ENCODE results near the gene HOXD1. TPM values are rescaled to one million over a fixed set of nuclear protein-coding genes. Genes with fewer than 3 reads are reported as not detected.

HOXD1 gene
- total and polyA plus RNA-seq, 2 of the 4 experiments (the other 2 are of a cell fraction) = not detected

DNA sequence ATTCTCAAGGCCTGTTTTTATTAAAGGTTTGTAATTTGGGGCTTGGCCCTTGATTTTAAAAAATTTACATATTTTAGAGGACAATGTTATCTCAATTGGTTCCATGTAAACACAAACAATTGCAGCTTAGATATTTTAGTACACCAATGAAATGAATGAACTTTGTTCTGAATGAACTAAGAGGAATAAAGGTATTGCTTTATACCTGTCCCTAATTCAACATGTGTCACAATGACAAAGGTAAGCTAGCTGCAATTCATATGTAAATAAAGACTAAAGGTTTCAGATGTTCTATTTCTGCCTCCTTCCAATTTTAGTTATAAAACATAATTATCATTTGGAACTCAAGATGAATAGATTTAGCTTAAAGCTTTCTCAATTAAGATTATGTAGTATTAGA, 11.4 kb downstream of the HOXD1 start:
- Histone ChIP-seq H3K9me1 (ENCODE audit: insufficient read depth, low read length) (no peaks in the 10 kb centered on the region), H4K91ac (ENCODE audit: insufficient read depth, low read depth, low read length) (no peak overlapping the region), H3K4me2 (ENCODE audit: low read depth, low read length) (no peak overlapping the region), H2BK120ac (ENCODE audit: low read depth, low read length) (no peak overlapping the region), H2AK5ac (ENCODE audit: low read depth, low read length) (no peak overlapping the region), H3K4ac (ENCODE audit: low read depth, low read length) (no peak overlapping the region), H3K36me3 (ENCODE audit: control insufficient read depth, insufficient read depth, low read length) (no peaks in the 10 kb centered on the region), H2AFZ (replicated peaks; ENCODE audit: low read length, poor library complexity) (no peak overlapping the region), H3K27me3 (ENCODE audit: control insufficient read depth, insufficient read depth, low read length) (peaks cover 2% of the 10 kb centered on the region; the same call in 1 of the 2 replicates), H3K9ac (ENCODE audit: low read depth, low read length) (no peak overlapping the region), H3K14ac (replicated peaks; ENCODE audit: low read depth, low read length) (no peak overlapping the region), H3K4me3 (ENCODE audit: insufficient read depth, low read depth, low read length) (no peak overlapping the region), H3K9me3 (ENCODE audit: control insufficient read depth, insufficient read depth, low read length) (no peaks in the 10 kb centered on the region), H2BK15ac (ENCODE audit: low read depth, low read length) (no peak overlapping the region), H4K20me1 (ENCODE audit: insufficient read depth, low read length) (no peaks in the 10 kb centered on the region), H4K8ac (ENCODE audit: low read depth in 2 of 2, low read length in 2 of 2) (no peak overlapping the region), H4K5ac (ENCODE audit: low read depth, low read length) (no peak overlapping the region), H3K18ac (ENCODE audit: low read depth, low read length) (no peak overlapping the region), H2BK5ac (ENCODE audit: low read depth, low read length, poor library complexity, severe bottlenecking) (no peak overlapping the region), H3K4me1 (ENCODE audit: control insufficient read depth, insufficient read depth, low read length) (no peaks in the 10 kb centered on the region), H2BK20ac (ENCODE audit: low read depth, low read length) (no peak overlapping the region), H3K23ac (ENCODE audit: low read depth, low read length) (no peak overlapping the region), H3K79me1 (ENCODE audit: low read depth in 1 of 2, low read length in 2 of 2) (no peaks in the 10 kb centered on the region), H3K56ac (ENCODE audit: extremely low read depth, insufficient read depth, low read length) (no peak overlapping the region), H2AK9ac (replicated peaks; ENCODE audit: low read depth, low read length, poor library complexity) (no peak overlapping the region), H3K27ac (ENCODE audit: insufficient read depth, low read length) (no peak overlapping the region)
- CTCF ChIA-PET = interaction anchor here (0.6 to 0.7 kb wide), 3 partner anchors 38 to 465 kb away, joined by 3 to 4 read pairs (median 3); no protein-coding TSS in a partner anchor
- DNase-seq (no peak), ATAC-seq (ENCODE audit: low read depth) (no peak)
- no TSS peak for BruUV-seq (replicated peaks)
- in situ Hi-C loops (cut with MboI; ENCODE audit: low sequenced_read_pairs) (no loop called here), dilution Hi-C loops (cut with HindIII; ENCODE audit: low sequenced_read_pairs, unreplicated experiment) (no loop called here), intact Hi-C loops (cut with micrococcal nuclease) (no loop called here)
- POLR2A ChIA-PET (ENCODE audit: unreplicated experiment) = no interaction called here
- TF ChIP-seq POLR2A (IDR thresholded peaks at IDR 0.05; ENCODE audit: low read depth, low read length) (no peak), RFX5 (IDR thresholded peaks at IDR 0.05; ENCODE audit: low read depth, low read length) (no peak), BHLHE40 (IDR thresholded peaks at IDR 0.05; ENCODE audit: low read depth, low read length) (no peak), SMC3 (IDR thresholded peaks at IDR 0.05; ENCODE audit: low read depth, low read length) (no peak), MAFK (IDR thresholded peaks at IDR 0.05; ENCODE audit: low read depth, low read length) (no peak), NFE2L2 (IDR thresholded peaks at IDR 0.05; ENCODE audit: low read depth, low read length) (no peak), CHD1 (IDR thresholded peaks at IDR 0.05; ENCODE audit: low read depth, low read length) (no peak), RAD21 (IDR thresholded peaks at IDR 0.05; ENCODE audit: low read length) (no peak), RCOR1 (IDR thresholded peaks at IDR 0.05; ENCODE audit: insufficient replicate concordance, low read length) (no peak), MAZ (IDR thresholded peaks at IDR 0.05; ENCODE audit: borderline replicate concordance, low read depth, low read length) (no peak), MXI1 (IDR thresholded peaks at IDR 0.05; ENCODE audit: borderline replicate concordance, low read depth, low read length) (no peak), CEBPB (IDR thresholded peaks at IDR 0.05; ENCODE audit: low read depth, low read length) (no peak), FOS (IDR thresholded peaks at IDR 0.05; ENCODE audit: low read depth, low read length) (no peak)
- TF ChIP-seq, protein P1, sequence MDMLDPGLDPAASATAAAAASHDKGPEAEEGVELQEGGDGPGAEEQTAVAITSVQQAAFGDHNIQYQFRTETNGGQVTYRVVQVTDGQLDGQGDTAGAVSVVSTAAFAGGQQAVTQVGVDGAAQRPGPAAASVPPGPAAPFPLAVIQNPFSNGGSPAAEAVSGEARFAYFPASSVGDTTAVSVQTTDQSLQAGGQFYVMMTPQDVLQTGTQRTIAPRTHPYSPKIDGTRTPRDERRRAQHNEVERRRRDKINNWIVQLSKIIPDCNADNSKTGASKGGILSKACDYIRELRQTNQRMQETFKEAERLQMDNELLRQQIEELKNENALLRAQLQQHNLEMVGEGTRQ (IDR thresholded peaks at IDR 0.05; ENCODE audit: low read depth, low read length) = no peak
- TF ChIP-seq, protein P2, sequence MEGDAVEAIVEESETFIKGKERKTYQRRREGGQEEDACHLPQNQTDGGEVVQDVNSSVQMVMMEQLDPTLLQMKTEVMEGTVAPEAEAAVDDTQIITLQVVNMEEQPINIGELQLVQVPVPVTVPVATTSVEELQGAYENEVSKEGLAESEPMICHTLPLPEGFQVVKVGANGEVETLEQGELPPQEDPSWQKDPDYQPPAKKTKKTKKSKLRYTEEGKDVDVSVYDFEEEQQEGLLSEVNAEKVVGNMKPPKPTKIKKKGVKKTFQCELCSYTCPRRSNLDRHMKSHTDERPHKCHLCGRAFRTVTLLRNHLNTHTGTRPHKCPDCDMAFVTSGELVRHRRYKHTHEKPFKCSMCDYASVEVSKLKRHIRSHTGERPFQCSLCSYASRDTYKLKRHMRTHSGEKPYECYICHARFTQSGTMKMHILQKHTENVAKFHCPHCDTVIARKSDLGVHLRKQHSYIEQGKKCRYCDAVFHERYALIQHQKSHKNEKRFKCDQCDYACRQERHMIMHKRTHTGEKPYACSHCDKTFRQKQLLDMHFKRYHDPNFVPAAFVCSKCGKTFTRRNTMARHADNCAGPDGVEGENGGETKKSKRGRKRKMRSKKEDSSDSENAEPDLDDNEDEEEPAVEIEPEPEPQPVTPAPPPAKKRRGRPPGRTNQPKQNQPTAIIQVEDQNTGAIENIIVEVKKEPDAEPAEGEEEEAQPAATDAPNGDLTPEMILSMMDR (conservative IDR thresholded peaks at IDR 0.05; ENCODE audit: low read depth, low read length) = no peak
- TF ChIP-seq, protein P3, sequence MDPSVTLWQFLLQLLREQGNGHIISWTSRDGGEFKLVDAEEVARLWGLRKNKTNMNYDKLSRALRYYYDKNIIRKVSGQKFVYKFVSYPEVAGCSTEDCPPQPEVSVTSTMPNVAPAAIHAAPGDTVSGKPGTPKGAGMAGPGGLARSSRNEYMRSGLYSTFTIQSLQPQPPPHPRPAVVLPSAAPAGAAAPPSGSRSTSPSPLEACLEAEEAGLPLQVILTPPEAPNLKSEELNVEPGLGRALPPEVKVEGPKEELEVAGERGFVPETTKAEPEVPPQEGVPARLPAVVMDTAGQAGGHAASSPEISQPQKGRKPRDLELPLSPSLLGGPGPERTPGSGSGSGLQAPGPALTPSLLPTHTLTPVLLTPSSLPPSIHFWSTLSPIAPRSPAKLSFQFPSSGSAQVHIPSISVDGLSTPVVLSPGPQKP (IDR thresholded peaks at IDR 0.05; ENCODE audit: borderline replicate concordance, low read depth, low read length) = no peak

All from IMR-90 (cell line).